Adrenal gland (tissue), 12 donors: ENCODE data around the gene CIDEC. TPM values are rescaled to one million over a fixed set of nuclear protein-coding genes. Genes with fewer than 3 reads are reported as not detected.
"Not testable (repeated sequence)": the region's sequence is repeated elsewhere in the genome, so short reads cannot be mapped to it uniquely, and the experiment has no call there.

Experiments used
- DNase-seq, 7 donors: peaks; one replicate each; pipeline ENCODE4 v3.0.0-alpha.2; 2019 to 2020
- H3K27ac ChIP-seq, 5 donors: fragments of 200-600 bp; sonication (generic) in 4 of 5; 1 replicate in 3 of 5; 2 replicates in 2 of 5; pipeline versions ENCODE4 v1.5.1 to v1.8.0; 2016 to 2020; ENCODE audit warnings: mild to moderate bottlenecking in 1 of 5
- H3K27me3 ChIP-seq: fragments of 200-600 bp; 2 replicates; pipeline ENCODE4 v1.8.0; 2021
- H3K36me3 ChIP-seq, 2 donors: fragments of 200-600 bp; replicated peaks in 1 of 2; 1 replicate in 1 of 2; 2 replicates in 1 of 2; pipeline versions ENCODE4 v1.5.1 to v1.8.0; 2018 to 2022
- H3K4me1 ChIP-seq, 2 donors: fragments of 200-600 bp; replicated peaks in 1 of 2; 1 replicate in 1 of 2; 2 replicates in 1 of 2; pipeline versions ENCODE4 v1.5.1 to v1.8.0; 2018 to 2021
- H3K4me3 ChIP-seq, 4 donors: fragments of 200-600 bp; sonication (generic) in 3 of 4; one replicate each; pipeline ENCODE4 v1.5.1; 2016 to 2018
- H3K9me3 ChIP-seq, 3 donors: fragments of 200-600 bp; sonication (generic) in 1 of 3; replicated peaks in 1 of 3; 1 replicate in 2 of 3; 2 replicates in 1 of 3; pipeline versions ENCODE4 v1.5.1 to v1.8.0; 2016 to 2021
- CTCF ChIP-seq, 6 experiments: fragments of 450-650 bp in 4 of 6; fragments of 200-600 bp in 2 of 6; sonication (generic) in 1 of 6; IDR thresholded peaks; 1 replicate in 5 of 6; 2 replicates in 1 of 6; pipeline versions ENCODE4 v1.5.1 to v1.8.0; 2016 to 2021; ENCODE audit warnings: antibody characterized with exemption in 6 of 6, mild to moderate bottlenecking in 2 of 6, moderate library complexity in 1 of 6
- POLR2A ChIP-seq, 2 donors: fragments of 450-650 bp; IDR thresholded peaks; one replicate each; pipeline ENCODE4 v1.6.1; 2017; ENCODE audit warnings: antibody characterized with exemption in 2 of 2, mild to moderate bottlenecking in 2 of 2, moderate library complexity in 1 of 2
- WGBS, 4 donors: extraction: QIAGEN DNeasy Blood & Tissue Kit in 2 of 4; methylation state at CpG; one replicate each; pipeline versions ENCODE4 v1.1.5 to v1.1.7; 2013 to 2017; 5-methylcytosine and 5-hydroxymethylcytosine counted together
- intact Hi-C, 2 donors: fragments of 100-400 bp; cut with DNase I; formaldehyde crosslinking; loops; one replicate each; pipeline versions ENCODE4 v1.14.1 to v1.15.0; 2022 to 2023
- polyA plus RNA-seq, 3 donors: library from polyadenylated mRNA; stranded (reverse); fragments of 200-250 nt in 2 of 3; fragments of 350-450 nt in 1 of 3; fragmentation: Illumina TruSeq in 1 of 3; extraction: RNeasy Lipid Tissue Mini Kit (QIAGEN cat#74804) in 1 of 3; gene quantifications; one replicate each; pipeline ENCODE4 v1.2.3, GENCODE V29; 2013 to 2014
- total RNA-seq, 9 donors: library from RNA; depleted of rRNA in 4 of 9; stranded (reverse); fragments of >200 nt in 4 of 9; fragments of 120-200 nt in 1 of 9; fragmentation: NEBNext Ultra II Directional in 1 of 9; extraction: Animal tissue kit (Norgen Biotek cat#: 25700) in 1 of 9; gene quantifications; one replicate each; pipeline versions ENCODE4 v1.1.0 to v1.2.4, GENCODE V29; 2013 to 2023
- donor health status: healthy with polysubstance abuse.
- donor health status: Bipolar disorder and iron deficiency.
- donor health status: DM: yes; HTN: yes; CAD: no.
- donor health status: DM: no; HTN: no; CAD: no.
- donor health status: DM: no; HTN: no; CAD: no.
- donor health status: DM: yes; HTN: yes; CAD: no.

Gene CIDEC
- total and polyA plus RNA-seq, 12 donors: 0.22 to 108 (median 1.4) TPM; not detected in 1

- TF ChIP-seq CTCF (IDR thresholded peaks at IDR 0.05) (no peak), POLR2A (IDR thresholded peaks at IDR 0.05) (peak in 1 of 2 donors; percentile 23)
These were observed 17.6 kb upstream of the CIDEC start for GRCh38 chr3:9897408-9898372.

GRCh38 chr3:9896755-9897407 lies 16.8 kb upstream of the CIDEC start:
- H3K4me3 ChIP-seq, intact Hi-C loops, H3K27me3 ChIP-seq, H3K9me3 ChIP-seq, DNase-seq: not testable (repeated sequence)
- peaks cover 0 to 13% of the 10 kb centered on the region in 2 donors for H3K36me3 ChIP-seq
- H3K27ac ChIP-seq: peak overlapping the region in 1 of 5 donors; percentile 66
- 92 to 95% (median 94%) methylated on average over 9 to 10 of the region's 10 CpGs for WGBS, 4 donors
- H3K4me1 ChIP-seq: peaks cover 22 to 35% of the 10 kb centered on the region in 2 donors

More at GRCh38 chr3:9897408-9898372, 17.6 kb upstream of the CIDEC start:
- intact Hi-C loops: no loop called here
- 37 to 75% (median 54%) methylated on average over 2 to 4 of the region's 4 CpGs for WGBS, 4 donors
- Histone ChIP-seq H3K27ac (peak overlapping the region in 4 of 5 donors; percentile 25 to 75 (median 68)), H3K27me3 (no peaks in the 10 kb centered on the region), H3K36me3 (peaks cover 0 to 13% of the 10 kb centered on the region in 2 donors), H3K4me3 (no peak overlapping the region), H3K4me1 (peaks cover 22 to 26% of the 10 kb centered on the region in 2 donors), H3K9me3 (no peaks in the 10 kb centered on the region)
- DNase-seq: peak; percentile 43 to 82 (median 76)

- WGBS, 4 donors: 97 to 100% (median 99%) methylated on average over 2 to 3 of the region's 3 CpGs
- intact Hi-C loops, H3K27ac ChIP-seq, H3K9me3 ChIP-seq, H3K27me3 ChIP-seq, H3K4me3 ChIP-seq, DNase-seq: not testable (repeated sequence)
- peaks cover 0 to 13% of the 10 kb centered on the region in 2 donors for H3K36me3 ChIP-seq
- peaks cover 22 to 44% of the 10 kb centered on the region in 2 donors for H3K4me1 ChIP-seq
These were observed 15.7 kb upstream of the CIDEC start for GRCh38 chr3:9895715-9896114.

GRCh38 chr3:9893739-9894138 lies 13.7 kb upstream of the CIDEC start:
- H3K27me3 ChIP-seq: no peaks in the 10 kb centered on the region
- WGBS, 4 donors: 58 to 74% (median 71%) methylated on average over 1 of the region's 1 CpG
- no peaks in the 10 kb centered on the region for H3K9me3 ChIP-seq
- H3K27ac ChIP-seq: peak overlapping the region in 3 of 5 donors; percentile 20 to 70 (median 39)
- peaks cover 0 to 13% of the 10 kb centered on the region in 2 donors for H3K36me3 ChIP-seq
- intact Hi-C loops: no loop called here
- no peak for DNase-seq
- TF ChIP-seq CTCF (IDR thresholded peaks at IDR 0.05): no peak
- peaks cover 33 to 56% of the 10 kb centered on the region in 2 donors for H3K4me1 ChIP-seq
- H3K4me3 ChIP-seq: no peak overlapping the region

GRCh38 chr3:9891072-9891622 lies 11.1 kb upstream of the CIDEC start:
- no peaks in the 10 kb centered on the region for H3K27me3 ChIP-seq
- 10 to 15% (median 10%) methylated on average over 10 to 12 of the region's 12 CpGs for WGBS, 4 donors
- DNase-seq: no peak
- TF ChIP-seq POLR2A (IDR thresholded peaks at IDR 0.05) (no peak), CTCF (IDR thresholded peaks at IDR 0.05) (no peak)
- peak overlapping the region; percentile 75 to 98 (median 93) for H3K27ac ChIP-seq
- intact Hi-C loops: no loop called here
- no peaks in the 10 kb centered on the region for H3K9me3 ChIP-seq
- H3K4me3 ChIP-seq: peak overlapping the region; percentile 70 to 99 (median 90)
- peaks cover 19 to 48% of the 10 kb centered on the region in 2 donors for H3K4me1 ChIP-seq
- H3K36me3 ChIP-seq: peaks cover 0 to 13% of the 10 kb centered on the region in 2 donors
